Heart left ventricle (tissue), 13 donors: ENCODE measurements around the gene MSI2.

Experiments used
- CTCF ChIP-seq, 12 donors: fragments of 200-600 bp; sonication (generic) in 4 of 12; IDR thresholded peaks; one replicate each; pipeline versions ENCODE4 v1.5.0 to v1.8.0; 2018 to 2022; ENCODE audit warnings: antibody characterized with exemption in 12 of 12, mild to moderate bottlenecking in 5 of 12
- POLR2A ChIP-seq, 2 donors: fragments of 450-650 bp; IDR thresholded peaks; one replicate each; pipeline ENCODE4 v1.6.1; 2017; ENCODE audit warnings: antibody characterized with exemption in 2 of 2, mild to moderate bottlenecking in 2 of 2, moderate library complexity in 2 of 2
- donor health status: ischemic (EF 13 %, LVEDD 7.1; RV severe dilation, severe dysfunction).
- donor health status: DM: no; HTN: yes; CAD: no.
- donor health status: DM: no; HTN: no; CAD: no.
- donor health status: ischemic (EF 25% LVEDD 6.9; RV normal size, moderate dysfunction).
- donor health status: ischemic (EF 25% LVEDD 5.7; RV mildly dilated, moderate dysfunction).
- donor health status: ischemic (EF 35%, LVEDD 5.7; RV mildly dilated, moderate dysfunction).
- donor health status: nonischemic (EF 11% LVEDD 7.7; RV severe dilation, severe dysfunction).
- donor health status: DM: yes; HTN: yes; CAD: no.
- donor health status: PGD.
- donor health status: ischemic (EF 29% LVEDD 5.4; RV normal size, mild dysfunction).
- donor health status: nonischemic (EF 23%, LVEDD 6.1; RV moderate dilation, normal function).

GRCh38 chr17:57293077-57293476 is 36.8 kb downstream of the MSI2 start:
- TF ChIP-seq CTCF (IDR thresholded peaks at IDR 0.05): no peak
- no peak for TF ChIP-seq POLR2A (IDR thresholded peaks at IDR 0.05)
